Neural crest cell (in vitro differentiated cells): ENCODE measurements around the gene NAPA. TPM values are rescaled to one million over a fixed set of nuclear protein-coding genes. Genes with fewer than 3 reads are reported as not detected.

Experiments
- DNase-seq: peaks from one replicate; pipeline ENCODE4 v3.0.0; 2021; ENCODE audit warnings: low read depth, mixed read lengths, low spot score
- H3K27ac Mint-ChIP-seq: one replicate; pipeline ENCODE4 v1.8.0; 2021; ENCODE audit warnings: mild to moderate bottlenecking, mixed read lengths; ENCODE audit not compliant: unreplicated experiment
- H3K27me3 Mint-ChIP-seq: 2 replicates; pipeline ENCODE4 v1.8.0; 2021; ENCODE audit warnings: low read depth, mild to moderate bottlenecking, mixed read lengths
- H3K36me3 Mint-ChIP-seq: 2 replicates; pipeline ENCODE4 v1.8.0; 2021; ENCODE audit warnings: low read depth, mild to moderate bottlenecking, mixed read lengths
- H3K4me1 Mint-ChIP-seq: 2 replicates; pipeline ENCODE4 v1.8.0; 2021; ENCODE audit warnings: mixed read lengths
- H3K4me3 Mint-ChIP-seq: one replicate; pipeline ENCODE4 v1.8.0; 2021; ENCODE audit warnings: mild to moderate bottlenecking, mixed read lengths
- H3K9me3 Mint-ChIP-seq: 2 replicates; pipeline ENCODE4 v1.8.0; 2021; ENCODE audit warnings: mixed read lengths
- total RNA-seq: library from RNA; stranded (reverse); gene quantifications from 2 replicates; pipeline ENCODE4 v1.2.1, GENCODE V29; 2021
- TF ChIP-seq, protein P1 (sequence below): fragments of 200-600 bp; sonication (generic); conservative IDR thresholded peaks from 2 replicates; pipeline ENCODE4 v1.5.0; 2021; ENCODE audit warnings: antibody characterized with exemption, mild to moderate bottlenecking

NAPA gene
- total RNA-seq, 1 donor from 2014 or later: 67.2 TPM

DNA sequence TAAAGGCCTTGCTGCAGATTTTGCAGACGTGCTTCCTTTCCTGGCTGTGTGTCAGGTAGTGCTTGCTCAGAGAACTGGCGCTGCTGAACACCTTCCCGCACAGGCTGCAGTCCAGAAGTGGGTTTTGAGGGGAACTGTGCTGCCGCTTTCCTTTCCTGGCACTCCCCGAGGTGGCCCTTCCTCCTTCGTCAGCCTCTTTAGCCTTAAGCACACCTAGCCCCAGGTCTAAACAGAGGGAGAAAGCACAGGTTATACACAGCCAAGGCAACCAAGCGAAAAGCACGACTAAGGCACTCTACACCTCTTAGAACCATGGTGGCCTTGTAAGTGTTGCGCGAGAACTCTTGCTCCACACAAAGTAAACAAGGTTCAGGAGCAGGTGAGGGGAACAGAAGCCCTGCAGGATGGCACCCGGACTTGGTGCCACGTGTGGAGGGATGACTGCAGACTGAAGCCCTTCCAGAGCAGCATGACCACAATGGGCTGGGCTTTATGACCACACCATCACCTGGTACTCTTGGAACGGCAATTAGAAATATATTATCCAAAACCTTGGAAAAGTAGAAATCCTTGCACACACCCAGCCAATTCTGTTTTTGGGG is 34.5 kb upstream of the NAPA start:
- DNase-seq: no peak
- TF ChIP-seq, protein P1, sequence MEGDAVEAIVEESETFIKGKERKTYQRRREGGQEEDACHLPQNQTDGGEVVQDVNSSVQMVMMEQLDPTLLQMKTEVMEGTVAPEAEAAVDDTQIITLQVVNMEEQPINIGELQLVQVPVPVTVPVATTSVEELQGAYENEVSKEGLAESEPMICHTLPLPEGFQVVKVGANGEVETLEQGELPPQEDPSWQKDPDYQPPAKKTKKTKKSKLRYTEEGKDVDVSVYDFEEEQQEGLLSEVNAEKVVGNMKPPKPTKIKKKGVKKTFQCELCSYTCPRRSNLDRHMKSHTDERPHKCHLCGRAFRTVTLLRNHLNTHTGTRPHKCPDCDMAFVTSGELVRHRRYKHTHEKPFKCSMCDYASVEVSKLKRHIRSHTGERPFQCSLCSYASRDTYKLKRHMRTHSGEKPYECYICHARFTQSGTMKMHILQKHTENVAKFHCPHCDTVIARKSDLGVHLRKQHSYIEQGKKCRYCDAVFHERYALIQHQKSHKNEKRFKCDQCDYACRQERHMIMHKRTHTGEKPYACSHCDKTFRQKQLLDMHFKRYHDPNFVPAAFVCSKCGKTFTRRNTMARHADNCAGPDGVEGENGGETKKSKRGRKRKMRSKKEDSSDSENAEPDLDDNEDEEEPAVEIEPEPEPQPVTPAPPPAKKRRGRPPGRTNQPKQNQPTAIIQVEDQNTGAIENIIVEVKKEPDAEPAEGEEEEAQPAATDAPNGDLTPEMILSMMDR: no peak
- no peaks in the 10 kb centered on the region for H3K9me3 Mint-ChIP-seq
- no peak overlapping the region for H3K4me3 Mint-ChIP-seq
- H3K27me3 Mint-ChIP-seq: no peaks in the 10 kb centered on the region
- H3K36me3 Mint-ChIP-seq: no peaks in the 10 kb centered on the region
- H3K27ac Mint-ChIP-seq: no peak overlapping the region
- H3K4me1 Mint-ChIP-seq: no peaks in the 10 kb centered on the region

DNA sequence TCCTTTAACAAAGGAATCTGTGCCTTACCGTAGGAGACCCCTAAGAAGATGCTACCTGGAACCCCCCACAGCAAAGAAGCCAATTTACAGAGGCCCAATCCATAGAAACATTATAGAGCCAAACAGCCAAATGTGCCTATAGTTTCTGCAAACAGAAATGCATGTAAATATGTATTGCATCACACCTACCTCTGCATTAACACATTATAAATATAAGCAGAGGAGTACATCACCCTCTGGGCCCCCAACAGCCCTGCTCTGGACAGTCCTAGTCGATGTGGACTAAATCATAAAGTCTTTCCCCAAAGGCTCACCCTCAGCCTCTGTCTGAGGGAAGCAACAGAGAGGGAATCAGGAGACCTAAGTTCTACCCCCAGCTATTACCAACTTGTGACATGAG is 32.3 kb upstream of the NAPA start:
- no peak for DNase-seq
- Mint-ChIP-seq H3K4me1 (no peaks in the 10 kb centered on the region), H3K9me3 (no peaks in the 10 kb centered on the region), H3K27ac (no peak overlapping the region), H3K36me3 (no peaks in the 10 kb centered on the region), H3K27me3 (no peaks in the 10 kb centered on the region), H3K4me3 (no peak overlapping the region)
- TF ChIP-seq, protein P1: no peak

DNA sequence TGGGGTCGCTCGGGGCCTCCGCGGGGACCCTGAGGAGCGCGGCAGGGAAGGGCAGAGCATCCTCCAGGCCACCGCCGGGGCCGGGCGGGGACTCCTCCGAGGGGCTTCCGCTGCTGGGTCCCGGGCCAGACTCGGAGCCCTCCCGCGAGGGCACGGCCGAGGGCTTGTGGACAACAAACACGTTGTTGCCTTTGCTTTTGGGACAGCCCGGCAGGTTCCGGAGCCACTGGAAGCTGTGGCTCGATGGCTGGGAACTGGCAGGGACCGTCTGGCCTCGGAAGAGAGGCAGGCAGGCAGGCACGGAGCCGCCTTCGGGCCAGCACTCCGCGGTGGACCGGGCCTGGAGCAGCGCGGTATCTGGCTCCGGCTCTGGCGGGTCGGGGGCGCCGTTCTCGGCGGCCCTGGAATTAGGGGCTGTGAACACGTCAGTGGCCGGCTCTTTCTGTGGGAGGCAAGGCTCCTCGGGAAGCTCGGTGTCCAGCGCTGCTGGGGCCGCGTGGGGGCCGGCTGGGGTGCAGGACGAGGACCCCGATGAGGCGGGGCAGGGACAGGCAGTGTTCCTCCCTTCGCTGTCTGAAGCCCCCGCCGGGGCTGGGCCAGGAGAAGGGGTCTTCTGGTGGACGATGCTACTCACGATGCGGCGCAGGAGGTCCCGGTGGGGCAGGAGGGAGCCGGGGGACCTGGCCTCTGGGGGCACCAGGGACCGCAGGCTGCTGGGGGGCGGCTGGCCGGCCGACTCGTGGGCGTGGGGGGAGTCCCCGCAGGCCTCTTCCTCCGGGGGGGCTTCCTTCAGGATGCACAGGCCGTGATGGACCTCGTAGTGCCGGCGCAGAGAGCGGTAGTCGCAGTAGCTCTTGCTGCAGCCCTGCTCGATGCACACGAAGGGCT is 30.4 kb upstream of the NAPA start:
- DNase-seq: no peak
- H3K4me3 Mint-ChIP-seq: no peak overlapping the region
- no peaks in the 10 kb centered on the region for H3K36me3 Mint-ChIP-seq
- TF ChIP-seq, protein P1: no peak
- no peak overlapping the region for H3K27ac Mint-ChIP-seq
- H3K9me3 Mint-ChIP-seq: no peaks in the 10 kb centered on the region
- no peaks in the 10 kb centered on the region for H3K27me3 Mint-ChIP-seq
- no peaks in the 10 kb centered on the region for H3K4me1 Mint-ChIP-seq

DNA sequence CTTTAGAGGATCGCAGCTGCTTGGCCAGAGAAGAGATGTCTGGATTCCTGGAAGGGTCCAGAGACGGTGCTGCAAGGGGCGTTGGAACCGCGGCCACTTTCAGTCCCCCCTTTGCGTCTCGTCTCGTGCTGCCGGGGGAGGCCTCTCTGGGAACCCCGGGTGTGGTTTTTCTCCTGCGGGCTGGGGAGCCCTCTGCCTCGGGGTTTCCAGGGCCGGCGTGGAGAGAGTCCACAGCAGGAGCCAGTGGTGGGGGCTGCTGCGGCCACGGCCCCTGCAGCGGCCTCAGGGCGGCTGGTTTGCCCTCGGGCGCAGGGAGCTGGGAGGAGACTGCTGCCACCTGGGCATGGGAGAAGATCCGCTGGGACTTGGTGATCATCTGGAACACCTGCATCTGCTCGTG is 29.6 kb upstream of the NAPA start:
- TF ChIP-seq, protein P1: no peak

DNA sequence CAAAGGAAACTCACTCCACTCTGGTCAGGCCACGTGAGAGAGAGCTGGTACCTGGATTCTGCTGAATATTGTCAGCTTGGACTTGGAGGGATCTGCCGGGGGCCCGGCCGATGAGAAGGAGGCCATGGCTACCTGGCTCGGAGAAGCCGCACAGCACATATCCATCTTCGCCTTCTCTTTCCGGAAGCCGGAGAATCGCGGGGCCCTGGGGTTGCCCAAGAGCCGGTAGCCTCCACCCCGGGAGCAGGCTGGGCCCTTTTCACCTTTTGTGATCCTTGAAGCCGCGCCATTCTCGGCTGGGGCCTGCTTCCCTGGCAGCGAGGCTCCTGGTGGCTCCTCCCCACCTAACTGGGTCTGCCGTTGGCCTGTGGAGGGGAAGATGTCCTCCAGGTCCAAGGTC is 29.2 kb upstream of the NAPA start:
- H3K4me1 Mint-ChIP-seq: no peaks in the 10 kb centered on the region
- H3K27ac Mint-ChIP-seq: no peak overlapping the region
- TF ChIP-seq, protein P1: no peak
- no peak overlapping the region for H3K4me3 Mint-ChIP-seq
- no peak for DNase-seq
- H3K36me3 Mint-ChIP-seq: no peaks in the 10 kb centered on the region
- no peaks in the 10 kb centered on the region for H3K9me3 Mint-ChIP-seq
- no peaks in the 10 kb centered on the region for H3K27me3 Mint-ChIP-seq

More for the DNA sequence above, 29.6 kb upstream of the NAPA start:
- no peak for DNase-seq
- Mint-ChIP-seq H3K4me3 (no peak overlapping the region), H3K9me3 (no peaks in the 10 kb centered on the region), H3K27ac (no peak overlapping the region), H3K4me1 (no peaks in the 10 kb centered on the region), H3K36me3 (no peaks in the 10 kb centered on the region), H3K27me3 (no peaks in the 10 kb centered on the region)
